GM12801 (cell line): ENCODE results near the gene ALOX12.

ENCODE experiments used
- TF ChIP-seq, protein P1 (sequence below): IDR thresholded peaks from one replicate; pipeline ENCODE4 v1.5.1; 2011; ENCODE audit warnings: control low read depth; ENCODE audit not compliant: insufficient read length; ENCODE audit errors: extremely low read depth

ALOX12 gene

GRCh38 chr17:7045492-7046126, 49.8 kb downstream of the ALOX12 start:
- TF ChIP-seq, protein P1, sequence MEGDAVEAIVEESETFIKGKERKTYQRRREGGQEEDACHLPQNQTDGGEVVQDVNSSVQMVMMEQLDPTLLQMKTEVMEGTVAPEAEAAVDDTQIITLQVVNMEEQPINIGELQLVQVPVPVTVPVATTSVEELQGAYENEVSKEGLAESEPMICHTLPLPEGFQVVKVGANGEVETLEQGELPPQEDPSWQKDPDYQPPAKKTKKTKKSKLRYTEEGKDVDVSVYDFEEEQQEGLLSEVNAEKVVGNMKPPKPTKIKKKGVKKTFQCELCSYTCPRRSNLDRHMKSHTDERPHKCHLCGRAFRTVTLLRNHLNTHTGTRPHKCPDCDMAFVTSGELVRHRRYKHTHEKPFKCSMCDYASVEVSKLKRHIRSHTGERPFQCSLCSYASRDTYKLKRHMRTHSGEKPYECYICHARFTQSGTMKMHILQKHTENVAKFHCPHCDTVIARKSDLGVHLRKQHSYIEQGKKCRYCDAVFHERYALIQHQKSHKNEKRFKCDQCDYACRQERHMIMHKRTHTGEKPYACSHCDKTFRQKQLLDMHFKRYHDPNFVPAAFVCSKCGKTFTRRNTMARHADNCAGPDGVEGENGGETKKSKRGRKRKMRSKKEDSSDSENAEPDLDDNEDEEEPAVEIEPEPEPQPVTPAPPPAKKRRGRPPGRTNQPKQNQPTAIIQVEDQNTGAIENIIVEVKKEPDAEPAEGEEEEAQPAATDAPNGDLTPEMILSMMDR: no peak

- TF ChIP-seq, protein P1: no peak
Measured at GRCh38 chr17:7046127-7046724, 50.4 kb downstream of the ALOX12 start.

DNA sequence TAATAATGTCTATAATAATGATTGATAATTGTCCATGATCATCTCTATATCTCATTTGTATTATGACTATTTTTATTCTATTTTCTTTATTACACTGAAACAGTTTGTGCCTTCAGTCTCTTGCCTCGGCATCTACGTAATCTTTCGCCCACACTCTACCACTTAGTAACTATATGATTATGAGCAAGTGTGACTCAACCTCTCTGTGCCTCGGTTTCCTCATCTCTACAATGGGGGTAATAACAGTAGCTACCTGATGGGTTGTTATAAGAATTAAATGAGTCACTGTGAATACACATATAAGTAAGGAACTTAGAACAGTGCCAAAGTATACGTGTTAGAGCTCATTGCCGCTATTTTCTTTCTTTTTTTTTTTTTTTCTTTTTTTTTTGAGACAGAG, 51.7 kb downstream of the ALOX12 start:
- TF ChIP-seq, protein P1: no peak

DNA sequence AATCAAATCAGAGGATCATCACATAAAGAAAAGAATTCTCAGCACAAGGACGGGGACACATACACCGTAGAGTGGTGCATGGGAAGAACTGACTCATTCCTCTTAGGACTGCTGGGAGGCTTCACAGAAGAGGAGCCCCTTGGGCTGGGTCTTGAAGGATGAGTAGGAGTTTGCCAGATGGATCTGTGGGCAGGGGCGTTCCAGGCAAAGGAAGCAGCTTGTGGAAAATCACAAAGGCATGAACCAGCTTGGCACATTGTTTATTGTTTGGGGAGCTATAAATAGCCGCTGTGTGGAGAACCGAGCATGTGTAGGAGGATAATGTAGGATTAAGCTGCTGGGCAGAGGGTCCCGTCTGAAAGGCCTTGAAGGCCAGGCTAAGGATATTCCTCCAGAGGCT, 53.1 kb downstream of the ALOX12 start:
- TF ChIP-seq, protein P1: no peak

GRCh38 chr17:7056386-7056785, 60.5 kb downstream of the ALOX12 start:
- TF ChIP-seq, protein P1: no peak

GRCh38 chr17:7058831-7059447, 63.1 kb downstream of the ALOX12 start:
- TF ChIP-seq, protein P1: no peak
